HG02571 (cell line): ENCODE results near the gene SAMD15.
"Not testable (repeated sequence)": the region's sequence is repeated elsewhere in the genome, so short reads cannot be mapped to it uniquely, and the experiment has no call there.

Experiments
- ATAC-seq: cut with Tn5 transposase; IDR thresholded peaks from one replicate; pipeline ENCODE4 v1.9.1; 2021; ENCODE audit warnings: mild to moderate bottlenecking, moderate library complexity; ENCODE audit not compliant: unreplicated experiment

Gene SAMD15

DNA sequence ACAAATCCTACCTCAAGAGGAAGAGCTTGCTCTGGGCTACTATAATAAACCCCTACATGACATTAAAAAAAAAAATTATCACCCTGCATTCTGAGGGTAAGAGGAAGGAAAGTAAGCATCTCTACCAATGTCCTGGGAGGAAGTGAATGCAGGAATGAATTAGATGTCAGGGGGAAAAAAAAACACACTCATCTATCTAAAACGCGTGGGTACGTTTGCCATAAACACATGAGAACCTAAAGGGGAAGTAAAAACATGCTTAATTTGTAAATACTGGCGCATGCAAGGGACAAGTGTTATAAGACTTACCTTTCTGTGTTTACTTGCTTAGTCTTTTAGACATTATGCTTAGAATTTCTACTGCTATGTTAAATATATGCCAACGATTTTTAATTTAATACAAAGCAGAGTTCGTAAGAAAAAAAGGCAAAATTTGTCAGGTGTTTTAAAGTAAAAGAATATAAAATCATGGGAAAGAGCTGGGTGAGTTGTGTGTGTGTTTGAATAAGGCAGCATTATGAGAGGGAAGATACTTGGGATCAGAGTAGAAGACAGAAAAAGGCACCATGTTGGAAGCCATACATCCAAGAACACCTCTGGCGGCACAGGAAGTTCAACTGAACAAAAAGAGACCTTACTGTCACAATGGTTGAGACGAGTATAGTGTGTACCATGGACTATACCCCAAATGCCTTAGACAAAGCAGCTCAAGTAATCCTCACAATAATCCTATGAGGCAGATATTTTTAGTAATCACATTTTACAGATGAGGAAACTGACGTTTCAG is 1.8 kb upstream of the SAMD15 start:
- ATAC-seq: no peak

DNA sequence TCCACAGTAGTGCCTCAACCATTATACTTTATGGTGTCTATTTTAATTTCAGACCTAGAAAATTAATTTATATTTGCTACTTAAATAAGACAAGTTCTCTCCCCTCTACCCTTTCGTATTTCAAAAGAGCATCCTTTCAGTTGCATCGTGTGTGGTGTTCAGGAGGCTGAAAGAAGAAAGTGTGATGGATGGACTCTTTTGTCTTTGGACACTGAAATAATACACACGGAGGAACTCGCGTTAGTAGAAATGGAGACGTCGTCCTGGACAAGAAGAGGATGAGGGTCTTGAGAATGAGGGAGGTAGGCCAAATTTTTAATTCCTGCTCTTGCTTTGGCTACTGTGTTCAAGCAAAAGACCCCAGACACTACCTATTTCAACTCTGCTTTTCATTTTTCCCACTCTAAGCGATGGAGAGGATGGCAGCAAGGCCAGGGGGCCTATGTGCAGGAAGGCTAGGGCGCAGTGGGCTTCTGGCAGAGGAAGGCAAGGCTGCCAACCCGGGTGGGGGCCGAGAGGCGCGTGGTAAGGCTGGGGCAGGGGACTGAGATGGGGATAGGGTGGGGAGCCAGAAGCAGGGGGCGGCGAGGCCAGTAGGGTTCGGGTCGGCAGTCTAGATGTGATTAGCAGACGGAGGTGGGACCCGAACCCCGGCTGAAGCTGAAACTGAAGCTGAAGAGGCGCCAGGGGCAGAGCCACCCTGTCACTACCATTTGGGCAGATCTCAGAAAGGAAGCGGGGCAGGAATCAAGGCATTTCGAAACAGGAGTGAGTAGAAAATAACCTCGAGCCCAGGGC is 1.0 kb upstream of the SAMD15 start:
- ATAC-seq: peak; percentile 21

DNA sequence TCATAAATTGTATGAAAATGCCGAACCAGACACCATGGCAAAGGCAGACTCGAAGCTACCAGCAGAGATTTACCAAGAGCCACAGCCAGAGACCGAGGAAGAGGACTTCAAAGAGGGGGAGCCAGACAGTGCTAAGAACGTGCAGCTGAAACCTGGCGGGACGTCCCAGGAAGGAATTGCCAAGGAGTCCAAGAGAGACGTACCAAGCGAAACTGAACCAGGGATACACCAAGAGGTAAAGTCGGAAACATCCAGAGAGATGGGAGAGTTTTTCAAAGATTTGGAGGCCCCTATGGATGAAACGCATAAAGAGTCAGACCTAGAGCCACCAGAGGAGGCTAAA is 294 bp downstream of the SAMD15 start:
- no peak for ATAC-seq

DNA sequence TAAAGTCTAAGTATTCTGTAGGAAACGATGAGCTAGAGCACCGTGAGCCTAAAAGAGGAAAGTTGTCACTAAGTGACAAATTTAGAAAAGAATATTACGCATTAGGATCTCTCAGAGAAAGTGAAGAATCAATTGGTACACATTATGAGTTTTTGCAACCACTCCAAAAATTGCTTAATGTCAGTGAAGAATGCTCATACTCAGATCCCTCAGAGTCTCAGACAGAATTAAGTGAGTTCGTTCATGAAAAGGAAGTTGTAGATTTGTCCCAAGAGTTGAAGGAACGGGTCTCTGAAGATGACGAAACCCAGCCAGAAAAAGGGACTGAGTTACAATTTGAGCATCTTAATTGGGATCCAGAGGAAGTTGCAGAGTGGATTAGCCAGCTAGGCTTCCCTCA is 1.5 kb downstream of the SAMD15 start:
- ATAC-seq: no peak

DNA sequence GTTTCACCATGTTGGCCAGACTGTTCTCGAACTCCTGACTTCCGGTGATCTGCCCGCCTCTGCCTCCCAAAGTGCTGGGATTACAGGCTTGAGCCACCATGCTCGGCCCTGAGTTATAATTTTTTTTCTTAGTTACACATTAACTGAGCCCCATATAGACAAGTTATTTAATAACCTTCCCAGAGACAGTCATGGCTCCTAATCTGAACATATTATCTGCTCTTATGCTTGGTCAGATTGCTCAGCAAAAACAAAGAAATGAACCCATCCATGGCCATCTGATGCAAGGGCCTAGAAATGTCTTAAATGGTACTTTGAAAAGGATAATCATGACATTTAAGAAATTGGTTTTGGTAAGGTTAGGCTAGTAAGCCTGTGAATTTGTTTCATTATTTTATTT is 13.0 kb downstream of the SAMD15 start:
- ATAC-seq: no peak

DNA sequence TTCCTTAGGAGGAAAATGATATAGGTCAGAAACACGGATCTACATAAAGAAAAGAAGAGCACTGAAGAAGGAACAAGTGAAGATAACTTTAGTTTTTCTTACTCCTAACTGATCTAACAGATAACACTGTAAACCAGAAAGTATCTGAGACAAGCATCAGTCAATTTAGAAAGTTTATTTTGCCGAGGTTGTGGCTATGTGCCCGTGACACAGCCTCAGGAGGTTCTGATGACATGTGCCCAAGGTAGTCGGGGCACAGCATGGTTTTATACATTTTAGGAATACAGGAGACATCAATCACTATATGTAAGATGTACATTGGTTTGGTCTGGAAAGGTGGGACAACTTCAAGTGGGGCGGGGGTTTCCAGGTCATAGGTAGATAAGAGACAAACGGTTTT is 23.0 kb downstream of the SAMD15 start:
- no peak for ATAC-seq

DNA sequence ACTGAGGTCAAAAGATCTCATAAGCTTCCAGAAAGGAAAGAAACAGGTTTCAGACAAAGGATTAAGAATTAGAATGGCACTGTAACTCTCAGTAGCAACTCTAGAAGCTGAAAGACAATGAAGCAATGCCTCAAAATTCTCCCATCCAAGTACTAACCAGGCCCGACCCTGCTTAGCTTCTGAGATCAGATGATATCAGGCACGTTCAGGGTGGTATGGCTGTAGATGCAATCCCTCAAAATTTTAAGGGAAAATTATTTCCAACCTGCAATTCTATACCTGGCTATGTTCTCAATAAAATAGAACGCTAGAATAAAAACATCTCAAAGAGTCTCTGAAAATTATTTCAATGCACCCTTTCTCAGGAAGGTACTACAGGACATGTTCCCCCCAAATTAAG is 26.6 kb downstream of the SAMD15 start:
- no peak for ATAC-seq

DNA sequence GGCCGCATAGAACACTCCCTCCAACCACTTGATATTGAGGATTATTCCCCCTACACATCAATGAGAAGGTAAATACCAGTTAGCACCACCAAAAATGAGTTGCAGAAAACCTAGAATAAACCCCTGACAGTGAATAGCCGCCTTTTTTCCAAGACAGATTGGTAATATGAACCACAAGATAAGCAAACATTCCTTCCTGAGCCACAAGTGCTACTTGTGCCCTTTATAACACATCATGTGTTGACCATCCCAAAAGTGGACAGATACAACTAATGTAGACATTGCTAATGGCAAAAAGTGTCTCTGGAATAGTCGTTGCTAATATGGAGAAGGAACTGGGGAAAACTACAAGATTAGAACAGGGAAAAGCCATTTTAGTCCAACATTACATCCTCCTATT is 28.9 kb downstream of the SAMD15 start:
- ATAC-seq: no peak

DNA sequence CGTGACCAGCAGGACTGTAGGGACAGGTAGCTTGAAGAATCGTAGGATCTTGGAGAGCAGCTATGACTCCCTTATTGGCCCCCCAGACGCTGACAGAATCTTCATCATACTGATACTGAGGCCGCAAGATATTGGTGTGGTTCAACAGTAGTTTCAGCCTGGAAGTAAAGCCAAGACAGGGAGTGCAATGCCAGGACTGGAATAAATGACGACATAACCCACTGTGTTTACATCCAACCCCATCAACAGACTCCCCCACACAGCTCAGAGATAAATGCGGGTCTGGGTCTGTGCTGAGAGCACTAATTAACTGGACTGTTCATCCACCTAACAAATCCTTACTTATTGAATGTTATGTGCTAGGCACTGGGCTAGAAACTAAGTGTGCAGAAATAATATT is 29.5 kb downstream of the SAMD15 start:
- ATAC-seq: no peak

DNA sequence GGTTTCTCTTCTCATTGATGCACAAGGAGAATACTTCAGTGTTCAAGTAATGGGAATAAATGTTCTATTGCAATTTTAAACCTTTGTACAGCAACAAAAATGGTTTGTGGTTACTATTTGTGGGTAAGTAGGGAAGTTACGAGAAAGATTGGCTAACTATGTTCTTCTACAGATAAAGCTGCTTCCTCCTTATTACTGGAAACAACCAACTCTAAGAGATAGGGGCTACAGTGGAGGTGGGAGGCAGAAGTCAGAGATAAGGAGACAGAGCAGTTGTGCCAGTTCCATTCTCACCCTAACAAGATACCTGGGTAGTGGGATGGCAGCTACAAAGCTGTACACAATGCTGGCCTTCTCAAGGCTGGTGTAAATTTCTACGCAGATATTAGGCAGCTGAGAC is 30.0 kb downstream of the SAMD15 start:
- no peak for ATAC-seq

DNA sequence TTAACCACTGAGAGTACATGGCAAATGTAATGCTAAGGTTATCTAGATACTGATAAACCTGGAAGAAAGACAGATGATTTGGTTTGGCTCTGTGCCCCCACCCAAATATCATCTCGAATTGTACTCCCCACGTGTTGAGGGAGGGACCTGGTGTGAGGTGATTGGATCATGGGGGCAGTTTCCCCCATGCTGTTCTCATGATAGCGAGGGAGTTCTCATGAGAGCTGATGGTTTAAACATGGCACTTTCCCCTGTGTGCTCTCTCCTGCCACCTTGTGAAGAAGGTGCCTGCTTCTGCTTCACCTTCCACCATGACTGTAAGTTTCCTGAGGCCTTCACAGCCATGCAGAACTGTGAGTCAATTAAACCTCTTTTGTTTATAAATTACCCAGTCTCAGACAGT is 32.0 kb downstream of the SAMD15 start:
- ATAC-seq: no peak

DNA sequence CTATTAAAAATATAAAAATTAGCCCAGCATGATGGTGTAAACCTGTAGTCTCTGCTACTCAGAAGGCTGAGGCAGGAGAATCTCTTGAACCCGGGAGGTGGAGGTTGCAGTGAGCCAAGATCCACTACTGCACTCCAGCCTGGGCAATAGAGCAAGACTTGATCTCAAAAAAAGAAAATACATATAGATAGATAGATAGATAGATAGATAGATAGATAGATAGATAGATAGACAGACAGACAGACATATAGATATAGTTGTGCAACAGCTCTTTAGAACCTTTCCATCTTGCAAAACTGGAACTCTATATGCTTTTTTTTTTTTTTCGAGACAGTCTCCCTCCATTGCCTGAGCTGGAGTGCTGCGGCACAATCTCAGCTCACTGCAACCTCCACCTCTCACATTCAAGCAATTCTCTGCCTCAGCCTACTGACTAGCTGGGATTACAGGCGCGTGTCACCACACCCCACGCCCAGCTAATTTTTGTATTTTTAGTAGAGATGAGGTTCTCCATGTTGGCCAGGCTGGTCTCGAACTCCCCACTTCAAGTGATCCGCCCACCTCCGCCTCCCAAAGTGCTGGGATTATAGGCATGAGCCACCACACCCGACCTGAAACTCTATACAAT is 38.3 kb downstream of the SAMD15 start:
- ATAC-seq: not testable (repeated sequence)

DNA sequence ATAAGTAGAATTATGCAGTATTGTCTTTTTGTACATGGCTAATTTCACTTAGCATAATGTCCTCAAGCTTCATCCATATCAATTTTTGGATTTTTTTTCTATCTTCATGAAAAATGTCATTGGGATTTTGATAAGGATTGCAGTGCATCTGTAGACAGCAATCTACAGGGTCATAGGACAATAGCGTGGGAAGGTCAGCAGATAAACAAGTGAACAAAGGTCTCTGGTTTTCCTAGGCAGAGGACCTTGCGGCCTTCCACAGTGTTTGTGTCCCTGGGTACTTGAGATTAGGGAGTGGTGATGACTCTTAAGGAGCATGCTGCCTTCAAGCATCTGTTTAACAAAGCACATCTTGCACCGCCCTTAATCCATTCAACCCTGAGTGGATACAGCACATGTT is 38.9 kb downstream of the SAMD15 start:
- ATAC-seq: not testable (repeated sequence)

DNA sequence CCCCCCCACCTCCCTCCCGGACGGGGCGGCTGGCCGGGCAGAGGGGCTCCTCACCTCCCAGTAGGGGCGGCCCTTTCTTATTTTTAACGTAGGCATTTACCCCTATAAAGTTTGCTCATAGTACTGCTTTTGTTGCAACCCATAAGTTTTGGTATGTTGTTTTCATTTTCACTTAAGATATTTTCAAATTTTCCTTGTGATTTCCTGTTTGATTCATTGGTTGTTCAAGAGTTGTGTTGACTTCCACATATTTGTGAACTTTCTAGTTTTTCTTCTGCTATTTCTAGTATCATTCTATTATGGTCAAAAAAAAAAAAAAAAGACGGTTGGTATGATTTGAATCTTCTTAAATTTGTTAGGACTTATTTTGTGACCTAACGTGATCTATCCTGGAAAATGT is 39.7 kb downstream of the SAMD15 start:
- ATAC-seq: no peak

DNA sequence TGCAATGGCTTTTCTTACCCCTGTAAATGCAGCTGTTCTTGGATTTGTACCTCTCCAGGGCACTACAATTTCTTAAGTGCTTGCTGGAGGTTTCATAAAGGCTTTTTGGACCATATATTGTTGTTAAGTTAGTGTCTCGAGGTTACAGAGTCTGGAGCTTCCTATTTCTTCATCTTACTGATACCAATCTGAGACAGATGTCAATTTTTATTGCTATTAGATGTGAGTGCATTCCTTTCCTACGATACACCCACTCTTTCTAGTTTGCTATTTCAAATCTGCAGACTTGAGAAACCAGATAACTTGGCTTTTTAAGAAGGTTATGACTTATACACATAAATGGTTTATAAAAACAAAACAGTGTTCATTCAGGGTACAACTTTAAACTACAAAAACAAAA is 44.0 kb downstream of the SAMD15 start:
- ATAC-seq: no peak

DNA sequence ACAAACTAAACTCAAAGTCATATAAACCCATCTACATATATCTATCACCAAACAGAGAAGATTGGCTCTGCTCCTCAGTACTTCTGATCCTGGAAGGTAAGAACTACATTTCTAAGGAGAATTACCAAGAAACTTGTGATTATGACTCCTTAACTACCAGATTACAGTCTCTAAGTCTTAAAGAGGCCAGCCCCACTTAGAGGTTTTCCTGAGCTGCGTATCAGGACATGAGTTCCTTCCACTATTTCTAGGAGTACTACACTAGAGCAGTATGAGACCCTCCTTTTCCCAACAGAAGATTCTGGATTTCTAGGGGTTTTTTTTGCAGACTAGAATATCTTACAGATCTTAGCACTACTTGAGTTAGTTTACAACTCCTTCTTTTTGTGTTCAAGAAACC is 46.2 kb downstream of the SAMD15 start, which contains the start of gene NOXRED1:
Gene NOXRED1, minus strand, starts transcription at position 101 of the 400 bp plus-strand sequence. CDS start 634 bp downstream, outside the sequence.
- ATAC-seq: no peak

DNA sequence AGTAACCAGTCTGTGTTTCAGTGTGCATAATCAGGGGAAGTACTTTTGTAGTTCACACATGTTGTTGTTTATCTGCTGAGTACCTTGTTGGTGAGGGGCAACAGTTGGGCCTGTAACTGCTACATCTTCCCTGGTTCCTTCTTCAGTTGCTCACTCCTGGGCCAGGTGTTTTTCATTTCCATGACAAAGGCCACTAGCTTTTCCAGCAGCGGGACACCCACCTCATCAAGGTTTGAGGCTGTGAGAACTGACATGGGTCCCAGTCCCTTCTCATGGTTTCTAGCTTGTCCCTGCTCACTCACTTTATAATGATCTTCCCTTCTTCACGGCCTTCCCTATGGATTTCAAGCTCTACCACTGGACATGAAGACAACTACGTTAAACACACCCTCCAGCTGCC is 47.7 kb downstream of the SAMD15 start:
- ATAC-seq: no peak

DNA sequence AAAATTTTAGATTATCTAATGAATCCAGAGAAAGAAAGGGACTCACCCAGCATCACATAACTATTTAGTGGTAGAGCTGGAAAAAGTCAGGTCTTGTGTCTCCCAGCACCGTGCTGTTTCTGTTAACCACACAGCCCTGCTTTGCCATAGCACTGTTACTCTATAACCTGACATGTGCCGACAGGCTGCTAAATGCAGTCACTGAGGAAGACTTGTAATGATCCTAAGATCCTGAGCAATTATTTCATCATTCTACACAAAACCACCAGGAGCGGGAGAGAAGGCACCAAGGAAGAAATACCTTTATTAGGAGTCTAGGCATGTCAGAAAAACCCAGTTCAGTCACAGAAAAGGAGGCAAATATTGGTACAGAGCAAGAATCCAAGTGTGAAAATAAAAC is 49.2 kb downstream of the SAMD15 start:
- no peak for ATAC-seq

DNA sequence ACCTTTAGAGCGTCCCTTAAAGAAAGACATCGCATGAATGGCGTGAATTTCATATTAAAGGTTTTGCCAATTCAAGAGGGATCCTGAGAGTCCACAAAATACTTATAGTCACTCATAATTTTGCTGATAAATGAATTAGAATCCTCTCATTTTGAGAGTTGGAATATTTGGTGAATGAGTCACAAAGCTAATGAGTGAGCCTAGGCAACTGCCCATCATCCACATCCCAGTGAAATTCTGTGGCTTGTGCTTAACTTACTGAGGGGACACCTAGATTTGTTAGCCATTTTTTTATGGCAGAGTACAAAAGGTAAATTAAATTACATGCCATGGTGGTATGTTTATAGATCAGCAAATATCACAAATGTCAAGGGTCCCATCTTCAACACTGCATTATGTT is 58.9 kb downstream of the SAMD15 start:
- no peak for ATAC-seq

DNA sequence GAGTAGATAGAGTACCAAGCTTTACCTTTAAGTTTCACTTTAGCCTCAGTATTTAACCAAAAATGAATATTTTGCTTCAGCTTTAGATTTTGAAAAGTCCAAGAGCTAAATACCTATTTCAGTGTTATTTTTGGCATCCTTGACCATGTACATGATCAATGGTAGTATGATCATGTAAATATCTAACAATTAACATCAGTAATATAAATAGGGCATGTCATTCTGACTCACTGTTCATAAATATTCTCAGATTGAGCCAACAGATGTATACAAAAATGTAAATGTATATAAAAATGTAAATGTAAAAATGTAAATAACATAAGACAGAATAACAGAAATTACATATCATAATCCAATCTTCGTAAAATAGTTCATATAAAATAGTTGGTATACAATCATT is 61.4 kb downstream of the SAMD15 start:
- ATAC-seq: no peak

DNA sequence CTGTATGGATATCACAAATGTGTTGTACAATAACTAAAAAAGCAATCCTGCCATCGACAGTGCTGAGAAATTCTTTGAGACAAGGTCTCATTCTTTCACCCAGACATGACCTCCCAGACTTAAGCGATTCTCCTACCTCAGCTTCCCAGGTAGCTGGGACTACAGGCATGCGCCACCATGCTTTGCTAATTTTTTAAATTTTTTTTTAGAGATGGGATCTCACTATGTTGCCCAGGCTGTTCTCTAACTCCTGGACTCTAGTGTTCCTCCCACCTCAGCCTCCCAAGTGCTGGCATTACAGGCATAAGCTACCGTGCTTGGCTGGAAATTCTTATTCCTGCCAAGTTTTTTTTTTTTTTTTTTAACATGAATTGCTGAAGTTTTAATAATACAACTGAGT is 62.7 kb downstream of the SAMD15 start:
- ATAC-seq: no peak
